CD4-positive, alpha-beta T cell treated with Interleukin-1 beta for 1 hour (primary cell): ENCODE results near the gene PCCB.
"Not testable (repeated sequence)": the region's sequence is repeated elsewhere in the genome, so short reads cannot be mapped to it uniquely, and the experiment has no call there.

ENCODE experiments used
- DNase-seq, 2 donors: peaks; one replicate each; pipeline ENCODE4 v3.0.0-alpha.2; 2020 to 2022

The PCCB gene

GRCh38 chr3:136263251-136263650, 13.1 kb downstream of the PCCB start:
- DNase-seq, result no peak

DNA sequence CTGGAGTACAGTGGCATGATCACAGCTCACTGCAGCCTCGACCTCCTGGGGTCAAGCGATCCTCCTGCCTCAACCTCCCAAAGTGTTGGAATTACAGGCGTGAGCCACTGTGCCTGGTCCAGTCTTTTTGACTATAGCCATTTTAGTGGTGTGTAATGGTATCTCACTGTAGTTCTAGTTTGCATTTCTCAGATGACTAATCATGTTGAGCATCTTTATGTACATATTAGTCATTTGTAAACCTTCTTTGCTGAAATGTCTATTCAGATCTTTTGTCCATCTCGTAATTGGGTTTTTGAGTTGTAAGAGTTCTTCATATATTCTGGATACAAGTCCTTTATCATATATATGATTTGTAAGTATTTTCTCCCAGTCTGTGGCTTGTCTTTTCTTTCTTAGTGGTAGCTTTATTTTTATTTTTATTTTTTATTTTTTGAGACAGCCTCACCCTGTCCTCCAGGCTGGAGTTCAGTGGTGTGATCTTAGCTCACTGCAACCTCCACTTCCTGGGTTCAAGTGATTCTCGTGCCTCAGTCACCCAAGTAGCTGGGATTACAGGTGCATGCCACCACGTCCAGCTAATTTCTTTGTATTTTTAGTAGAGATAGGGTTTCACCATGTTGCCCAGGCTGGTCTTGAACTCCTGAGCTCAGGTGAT, 16.5 kb downstream of the PCCB start:
- DNase-seq, result not testable (repeated sequence)

DNA sequence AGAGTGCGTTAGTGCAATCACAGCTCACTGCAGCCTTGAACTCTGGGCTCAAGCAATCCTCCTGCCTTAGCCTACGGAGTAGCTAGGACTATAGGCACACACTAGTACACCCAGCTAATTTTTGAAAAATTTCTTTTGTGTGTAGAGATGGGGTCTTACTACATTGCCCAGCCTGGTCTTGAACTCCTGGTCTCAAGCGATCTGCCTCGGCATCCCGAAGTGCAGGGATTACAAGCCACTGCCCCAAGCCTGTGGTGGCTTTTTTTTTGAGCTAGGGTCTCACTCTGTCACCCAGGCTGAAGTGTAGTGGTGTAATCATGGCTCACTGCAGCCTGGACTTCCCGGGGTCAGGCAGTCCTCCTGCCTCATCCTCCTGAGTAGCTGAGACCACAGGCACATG, 17.1 kb downstream of the PCCB start:
- no peak for DNase-seq

DNA sequence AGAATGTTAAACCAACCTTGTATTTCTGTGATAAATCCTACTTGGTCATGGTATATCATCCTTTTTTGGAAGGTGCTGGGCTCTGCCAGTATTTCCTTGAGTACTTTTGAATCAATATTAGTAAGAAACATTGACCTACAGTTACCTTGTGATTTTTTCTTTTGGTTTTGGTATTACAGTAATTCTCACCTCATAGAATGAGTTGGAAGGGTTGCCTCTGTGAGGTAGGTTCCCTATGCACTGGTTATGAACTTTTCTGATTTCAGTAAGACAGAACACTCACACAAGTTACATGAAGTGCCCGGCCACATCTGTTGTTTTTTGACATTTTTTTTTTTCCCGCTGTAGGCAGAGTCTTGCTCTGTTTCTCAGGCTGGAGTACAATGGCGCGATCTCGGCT, 20.0 kb downstream of the PCCB start:
- no peak for DNase-seq

- not testable (repeated sequence) for DNase-seq
These were observed 21.5 kb downstream of the PCCB start for GRCh38 chr3:136271626-136272025.

- DNase-seq, result no peak
These were observed 26.1 kb downstream of the PCCB start for GRCh38 chr3:136276049-136276755.

DNA sequence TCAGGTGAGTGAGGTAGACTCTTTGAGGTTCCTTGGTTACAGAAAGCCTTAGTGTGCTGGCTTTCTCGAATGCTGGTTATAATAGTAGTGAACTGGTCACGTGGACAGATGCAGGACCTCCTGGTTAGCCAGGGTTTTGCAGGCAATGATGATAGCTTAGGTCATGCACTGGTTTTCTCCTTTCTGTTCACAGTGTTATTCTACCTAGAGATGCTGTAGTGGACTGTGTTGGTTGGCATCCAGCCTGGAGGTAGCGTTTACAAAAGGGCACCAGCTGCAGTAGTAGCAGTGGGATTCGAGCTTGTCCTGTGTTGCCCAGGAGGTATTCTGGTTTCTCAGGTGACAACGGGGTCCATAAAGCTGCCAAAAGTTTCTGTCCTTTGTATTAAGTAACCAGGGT, 27.0 kb downstream of the PCCB start:
- no peak for DNase-seq

GRCh38 chr3:136277634-136278033, 27.5 kb downstream of the PCCB start:
- DNase-seq, result no peak

- DNase-seq, result no peak
These were observed 29.0 kb downstream of the PCCB start for GRCh38 chr3:136279092-136279491.

GRCh38 chr3:136280961-136281360, 30.8 kb downstream of the PCCB start:
- DNase-seq, result no peak

GRCh38 chr3:136281966-136282520, 31.9 kb downstream of the PCCB start:
- DNase-seq, result no peak

GRCh38 chr3:136283627-136284026, 33.5 kb downstream of the PCCB start:
- no peak for DNase-seq

GRCh38 chr3:136291302-136291701, 41.2 kb downstream of the PCCB start:
- no peak for DNase-seq

GRCh38 chr3:136292500-136292899, 42.4 kb downstream of the PCCB start:
- DNase-seq, result no peak

DNA sequence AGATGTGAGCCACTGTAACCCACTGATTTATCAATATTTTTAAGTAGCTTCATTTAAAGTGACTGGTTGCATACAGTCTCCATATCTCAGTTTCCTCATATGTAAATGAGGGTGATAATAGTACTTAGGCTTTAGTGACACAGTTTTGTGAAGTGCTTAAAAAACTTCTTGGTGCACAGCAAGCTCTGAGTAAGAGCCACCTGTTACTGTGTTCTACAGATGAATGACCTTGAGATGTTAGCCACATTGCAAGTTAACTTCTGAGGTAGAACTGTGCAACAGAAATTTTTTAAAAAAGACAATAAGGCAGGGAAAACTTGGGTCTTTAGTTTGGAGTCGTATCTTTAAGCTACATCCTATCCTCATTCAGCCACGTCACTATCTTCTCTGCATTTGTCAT, 43.1 kb downstream of the PCCB start:
- no peak for DNase-seq

- no peak for DNase-seq
These were observed 44.0 kb downstream of the PCCB start for GRCh38 chr3:136294176-136294575.

GRCh38 chr3:136296960-136297359, 46.8 kb downstream of the PCCB start:
- no peak for DNase-seq

DNA sequence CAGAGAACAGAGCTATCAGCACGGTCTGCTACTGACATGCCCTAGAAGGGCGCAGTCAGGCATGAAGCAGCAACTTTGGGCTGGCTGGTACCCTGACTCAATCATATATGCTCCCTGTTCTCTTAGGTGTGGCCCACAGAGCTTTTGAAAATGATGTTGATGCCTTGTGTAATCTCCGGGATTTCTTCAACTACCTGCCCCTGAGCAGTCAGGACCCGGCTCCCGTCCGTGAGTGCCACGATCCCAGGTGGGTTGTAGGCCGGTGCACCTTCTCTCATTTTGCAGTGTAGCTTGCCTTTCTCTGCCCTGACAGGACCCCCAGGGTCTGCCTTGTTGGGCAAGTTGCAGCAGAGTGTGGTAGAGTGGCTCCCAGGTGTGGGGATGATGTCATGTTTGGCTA, 47.7 kb downstream of the PCCB start:
- no peak for DNase-seq

DNA sequence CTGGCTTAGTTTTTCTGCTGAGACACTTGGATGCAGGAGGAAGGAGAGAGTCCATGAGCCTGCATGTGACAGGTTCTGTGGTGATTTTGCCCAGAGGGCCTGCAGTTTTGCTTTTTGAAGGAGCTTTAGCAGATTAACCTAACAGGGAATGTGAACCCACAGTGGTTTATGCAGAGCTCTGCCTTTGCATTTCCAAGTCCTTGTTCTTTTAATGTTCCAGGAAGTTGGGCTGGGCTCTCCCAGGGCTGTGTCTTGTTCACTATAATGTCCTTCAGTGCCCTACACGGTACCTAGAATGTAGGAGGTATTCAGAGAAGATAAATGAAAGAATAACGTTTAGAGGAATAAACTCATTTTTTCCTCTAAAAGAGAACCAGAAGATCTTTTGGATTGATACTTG, 50.3 kb downstream of the PCCB start:
- no peak for DNase-seq

GRCh38 chr3:136305879-136306278, 55.7 kb downstream of the PCCB start:
- DNase-seq, result no peak

GRCh38 chr3:136311261-136311660, 61.1 kb downstream of the PCCB start:
- DNase-seq, result no peak

- no peak for DNase-seq
These were observed 61.8 kb downstream of the PCCB start for GRCh38 chr3:136311968-136312367.

DNA sequence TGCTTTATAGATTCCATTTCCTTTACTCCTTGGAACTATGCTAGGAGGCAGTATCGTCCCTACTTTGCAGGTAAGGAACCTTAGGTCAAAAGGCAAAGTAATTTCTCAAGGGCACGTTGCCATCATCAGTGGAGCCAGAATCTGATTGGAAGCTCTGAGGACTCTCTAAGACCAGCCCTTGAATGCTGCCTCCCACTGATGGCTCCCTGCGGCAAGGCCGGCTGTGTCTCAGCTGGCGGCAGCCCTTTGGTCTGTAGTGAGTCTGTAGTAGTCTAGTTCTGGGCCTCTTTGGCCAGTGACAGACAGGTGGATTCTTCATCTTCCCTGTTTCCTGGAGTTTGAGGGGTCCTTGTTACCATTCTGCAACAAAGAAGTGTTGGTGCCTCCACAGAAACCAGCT, 76.2 kb downstream of the PCCB start:
- no peak for DNase-seq

DNA sequence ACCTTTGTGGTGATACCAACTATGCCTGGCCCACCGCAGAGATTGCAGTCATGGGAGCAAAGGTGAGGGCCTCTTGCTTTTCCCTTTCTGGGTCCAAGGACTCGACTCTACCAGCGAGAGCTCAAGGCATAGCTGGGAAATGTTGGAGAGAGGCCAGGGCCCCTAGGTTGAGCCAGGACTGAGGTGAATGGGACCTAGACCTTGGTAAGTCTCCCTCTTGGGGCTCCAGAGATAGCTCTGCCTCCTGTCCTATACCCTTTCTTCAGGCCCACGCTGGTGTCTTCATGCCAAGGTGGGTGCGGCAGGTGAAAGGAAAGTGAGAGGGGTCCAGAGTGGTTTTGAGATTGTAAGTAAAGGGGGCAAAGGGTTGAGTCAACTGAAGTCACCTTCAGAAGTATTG, 77.5 kb downstream of the PCCB start:
- no peak for DNase-seq

GRCh38 chr3:136329593-136329992, 79.5 kb downstream of the PCCB start:
- DNase-seq, result no peak
